GM21515 (cell line): Measurements from ENCODE around the gene C5orf47.
"Not testable (repeated sequence)": the region's sequence is repeated elsewhere in the genome, so short reads cannot be mapped to it uniquely, and the experiment has no call there.

Source experiments
- ATAC-seq: cut with Tn5 transposase; IDR thresholded peaks from one replicate; pipeline ENCODE4 v1.9.1; 2021; ENCODE audit not compliant: unreplicated experiment

Gene C5orf47

DNA sequence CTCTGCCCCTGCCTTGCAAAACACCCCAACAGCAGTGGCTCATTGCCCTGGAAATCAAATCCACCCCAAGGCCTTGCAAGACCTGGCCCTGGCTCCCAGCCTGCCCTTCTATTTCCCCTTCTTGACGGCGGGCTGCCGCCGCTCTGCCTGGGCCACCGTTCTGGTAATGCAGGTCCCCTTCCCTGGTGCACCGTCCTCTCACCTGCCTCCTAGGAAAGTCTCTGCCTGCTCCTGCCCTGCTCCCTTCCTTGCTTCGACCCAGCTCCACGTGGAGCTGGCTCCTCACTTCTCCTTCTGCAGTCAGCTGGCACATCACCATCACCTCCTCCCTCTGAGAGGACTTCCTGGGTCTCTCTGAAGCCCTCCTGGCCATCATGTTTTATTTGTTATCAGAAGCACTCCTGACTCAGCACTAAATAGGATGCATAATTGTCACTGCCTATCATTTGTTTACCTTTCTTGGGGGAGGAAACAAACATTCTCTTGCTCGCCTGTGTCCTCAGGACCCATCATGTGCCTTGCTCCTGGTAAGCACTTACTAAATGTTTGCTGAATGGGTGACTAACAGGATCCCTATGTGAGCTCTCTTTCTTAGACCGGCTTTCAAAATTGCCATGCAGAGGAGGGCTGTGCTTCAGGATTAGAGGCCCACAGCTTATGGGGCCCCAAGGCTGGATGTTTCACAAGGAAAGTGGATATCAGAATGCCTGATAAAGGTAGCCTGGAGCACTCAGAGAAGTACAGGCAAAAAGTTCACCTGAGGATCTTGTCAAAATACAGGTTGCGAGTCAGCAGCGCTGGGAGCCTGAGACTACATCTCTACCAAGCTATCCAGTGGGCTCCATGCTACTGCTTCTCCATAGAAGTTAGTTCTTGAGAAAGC lies 19.6 kb upstream of the C5orf47 start:
- ATAC-seq, result no peak

DNA sequence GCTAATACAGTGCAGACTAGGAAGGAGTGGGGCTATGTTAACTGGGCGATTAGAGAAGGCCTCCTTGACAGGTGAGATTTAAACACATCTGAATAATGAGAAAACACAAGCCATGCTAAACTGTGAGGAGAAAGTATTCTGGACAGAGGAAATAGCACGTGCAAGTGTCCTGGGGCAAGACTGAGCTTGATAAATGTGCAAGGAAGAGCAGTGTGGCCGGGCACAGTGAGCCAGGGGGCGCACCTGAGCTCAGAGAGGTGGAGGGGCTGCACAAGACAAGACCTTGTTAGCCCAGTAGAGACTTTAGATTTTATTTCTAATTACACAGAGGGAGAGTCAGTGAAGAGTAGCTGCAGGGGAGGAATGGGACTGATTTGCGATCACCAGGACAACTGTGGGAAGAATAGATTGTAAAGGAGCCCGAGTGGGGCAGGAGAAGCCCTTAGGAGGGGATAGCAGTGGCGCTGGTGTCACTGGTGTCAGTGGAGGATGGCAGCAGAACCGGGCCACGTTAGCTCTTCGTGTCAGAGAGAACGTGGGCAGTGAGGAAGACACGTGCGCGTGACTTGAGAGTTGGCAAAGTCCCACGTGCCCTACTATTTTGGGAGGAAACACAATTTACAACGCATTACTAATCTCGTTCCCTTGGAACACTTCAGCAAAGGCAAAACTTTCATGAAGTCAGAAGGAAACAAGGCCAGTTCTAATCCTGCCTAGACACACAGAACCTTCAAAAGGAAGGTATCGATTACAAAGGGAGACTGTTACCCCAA lies 17.9 kb upstream of the C5orf47 start:
- ATAC-seq, result no peak

DNA sequence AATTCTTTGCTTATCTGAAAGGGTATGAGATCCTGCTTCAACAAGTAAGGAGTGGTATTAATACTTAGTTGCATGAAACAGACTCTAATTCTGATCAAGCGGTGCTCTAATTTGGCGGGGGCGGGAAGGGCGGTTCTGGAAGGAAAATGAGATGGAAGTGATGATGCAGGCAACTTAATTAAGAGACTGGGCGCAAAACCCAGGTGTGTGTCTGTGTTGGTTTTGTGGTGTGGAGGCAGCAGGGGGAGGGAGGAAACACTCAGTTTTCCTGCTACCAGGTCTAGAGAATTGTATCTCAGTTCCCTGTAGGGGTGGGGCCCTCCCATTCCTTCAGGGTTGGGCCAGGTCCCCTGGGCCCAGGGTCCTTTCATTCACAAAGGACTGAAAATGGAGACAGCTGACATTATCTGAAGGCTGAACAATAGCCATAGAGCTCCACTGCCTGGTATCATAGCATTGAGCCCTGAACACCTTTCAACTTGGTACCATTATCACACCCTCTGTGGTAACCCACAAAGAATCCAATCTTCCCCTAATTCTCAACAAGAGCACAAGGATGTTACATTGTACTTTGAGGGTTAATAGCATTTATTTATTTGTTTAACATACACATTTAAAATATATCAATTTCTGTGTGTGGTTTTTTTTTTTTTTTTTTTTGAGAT lies 17.2 kb upstream of the C5orf47 start:
- no peak for ATAC-seq

DNA sequence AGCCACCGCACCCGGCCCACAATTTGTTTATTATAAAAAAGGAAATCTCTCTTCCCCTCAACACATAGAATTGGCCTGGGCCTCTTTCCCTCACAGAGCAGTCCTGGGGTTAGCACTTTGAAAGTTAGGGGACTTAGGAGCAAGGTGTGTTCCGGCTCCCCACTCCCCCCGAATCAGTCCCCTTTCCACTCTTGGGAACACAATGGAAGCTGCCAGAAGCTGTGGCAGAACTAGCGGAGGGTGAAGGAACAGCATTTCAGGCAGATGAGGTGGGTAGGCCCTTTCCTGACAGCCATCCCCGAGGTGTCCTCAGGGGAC lies 16.4 kb upstream of the C5orf47 start:
- ATAC-seq, result no peak

DNA sequence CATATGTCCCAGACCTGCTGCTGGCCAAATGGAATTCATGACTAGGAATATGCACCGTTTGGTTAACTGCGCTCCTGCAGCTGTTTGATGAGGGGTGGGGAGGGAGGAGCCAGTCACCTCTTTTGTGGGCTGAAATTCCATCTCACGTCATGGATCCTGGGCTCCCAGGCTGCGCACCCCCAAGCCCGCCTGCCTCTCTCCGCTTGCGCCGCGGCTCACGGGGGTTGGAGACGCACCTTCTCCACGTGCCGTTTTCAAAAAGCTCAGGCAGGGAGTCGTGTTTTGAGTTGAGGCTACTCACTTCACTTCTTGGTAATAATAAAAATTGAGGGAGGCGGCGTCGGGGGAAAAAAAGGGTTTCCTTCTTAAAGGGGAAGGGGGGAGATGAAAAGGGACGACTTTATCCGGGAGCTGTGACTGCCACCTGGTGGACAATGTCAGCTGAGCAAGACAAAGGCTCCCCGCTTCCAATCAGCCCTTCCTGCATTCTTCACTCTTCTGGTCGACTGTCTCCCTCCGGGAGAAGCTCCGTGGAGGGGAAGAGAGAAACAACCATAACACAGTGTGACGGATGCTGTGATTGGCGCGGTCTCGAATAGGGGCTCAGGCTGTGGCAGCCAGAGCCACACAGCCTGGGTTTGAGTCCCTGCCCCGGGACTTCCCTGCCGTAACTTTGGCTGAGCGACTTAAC lies 15.9 kb upstream of the C5orf47 start:
- ATAC-seq, result peak; percentile 82

DNA sequence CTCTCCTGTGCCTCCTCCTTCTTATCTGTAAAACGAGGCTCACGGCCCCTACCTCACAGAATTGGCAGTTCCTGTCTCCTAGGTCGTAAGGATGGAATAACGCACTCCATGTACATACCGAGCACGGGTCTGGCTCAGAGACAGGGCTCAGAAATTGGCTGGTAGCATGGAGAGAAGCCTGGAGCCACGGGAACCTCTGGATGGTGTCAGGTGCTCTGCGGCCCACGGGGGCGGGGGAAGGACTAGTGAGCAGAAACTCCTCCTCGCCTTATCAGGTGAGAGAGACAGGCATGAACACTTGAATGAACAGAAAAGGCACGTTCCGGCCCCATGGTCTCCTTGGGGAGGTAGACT lies 15.4 kb upstream of the C5orf47 start:
- ATAC-seq, result peak; percentile 22

DNA sequence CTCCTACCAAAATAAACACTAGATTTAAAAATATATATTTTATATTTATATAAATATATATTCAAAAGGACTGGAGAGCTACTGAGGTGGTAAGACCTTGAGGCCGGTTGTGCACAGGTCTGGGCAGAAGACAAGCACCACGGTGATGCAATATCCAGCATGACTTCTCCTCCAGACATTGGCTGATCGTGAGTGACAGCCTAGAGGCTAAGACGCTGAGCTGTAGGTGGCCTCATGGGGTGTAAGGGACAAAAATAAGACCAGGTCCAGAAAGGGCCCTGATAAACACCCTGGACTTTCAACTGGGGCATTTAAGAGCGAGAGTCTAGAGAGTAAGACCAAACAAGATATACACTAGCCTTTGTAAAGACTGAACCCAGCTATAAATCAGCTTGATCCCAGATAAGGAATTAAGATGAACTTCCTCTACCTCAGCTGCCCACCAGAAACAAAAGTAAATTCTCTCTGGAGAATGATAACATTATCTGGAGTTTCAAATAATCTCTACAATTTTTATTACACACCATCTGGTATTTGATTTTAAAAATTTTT lies 14.2 kb upstream of the C5orf47 start:
- no peak for ATAC-seq

DNA sequence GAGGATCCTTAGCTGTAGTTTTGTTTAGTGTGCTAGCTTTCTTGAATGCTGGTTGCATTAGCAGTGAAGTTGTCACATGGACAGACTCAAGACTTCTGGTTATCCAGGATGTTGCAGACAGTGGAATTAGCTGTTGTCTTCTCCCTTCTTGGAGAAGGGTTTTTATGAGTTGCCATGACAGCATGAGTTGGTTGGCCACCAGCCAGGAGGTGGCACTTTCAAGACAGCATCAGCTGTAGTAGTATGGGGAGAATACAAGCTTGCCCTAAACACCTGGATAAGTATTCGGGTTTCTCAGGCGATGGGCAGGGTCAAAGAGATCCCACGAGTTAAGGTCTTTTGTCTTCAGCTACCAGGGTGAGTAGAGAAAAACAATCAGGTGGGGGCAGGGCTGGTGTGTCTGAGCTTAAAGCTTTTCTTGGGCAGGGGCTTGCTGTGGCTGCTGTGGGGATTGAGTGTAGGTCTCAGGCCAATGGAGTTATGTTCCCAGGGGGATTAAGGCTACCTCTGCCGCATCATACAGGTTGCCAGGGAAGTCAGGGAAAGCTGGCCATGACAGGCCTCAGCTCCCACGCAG lies 7.7 kb upstream of the C5orf47 start:
- no peak for ATAC-seq

DNA sequence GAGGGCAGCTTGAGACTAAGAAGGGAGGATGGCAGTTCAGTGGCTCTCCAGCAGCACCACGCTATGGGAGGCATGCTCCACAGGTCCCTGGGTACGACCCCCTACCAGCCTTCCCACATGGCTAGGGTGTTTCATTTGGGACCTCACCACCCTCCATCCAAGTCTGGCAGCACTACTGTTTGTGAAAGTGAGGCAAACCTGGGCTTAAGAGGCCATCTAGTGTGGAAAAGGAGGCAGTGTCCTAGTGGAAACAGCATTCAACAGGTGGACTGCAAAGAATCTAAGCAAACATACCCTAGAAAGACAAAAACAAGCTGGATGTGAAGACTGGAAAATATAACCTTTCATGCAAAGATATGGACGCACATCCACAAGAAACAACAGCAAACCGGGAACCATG lies 4.8 kb upstream of the C5orf47 start:
- no peak for ATAC-seq

DNA sequence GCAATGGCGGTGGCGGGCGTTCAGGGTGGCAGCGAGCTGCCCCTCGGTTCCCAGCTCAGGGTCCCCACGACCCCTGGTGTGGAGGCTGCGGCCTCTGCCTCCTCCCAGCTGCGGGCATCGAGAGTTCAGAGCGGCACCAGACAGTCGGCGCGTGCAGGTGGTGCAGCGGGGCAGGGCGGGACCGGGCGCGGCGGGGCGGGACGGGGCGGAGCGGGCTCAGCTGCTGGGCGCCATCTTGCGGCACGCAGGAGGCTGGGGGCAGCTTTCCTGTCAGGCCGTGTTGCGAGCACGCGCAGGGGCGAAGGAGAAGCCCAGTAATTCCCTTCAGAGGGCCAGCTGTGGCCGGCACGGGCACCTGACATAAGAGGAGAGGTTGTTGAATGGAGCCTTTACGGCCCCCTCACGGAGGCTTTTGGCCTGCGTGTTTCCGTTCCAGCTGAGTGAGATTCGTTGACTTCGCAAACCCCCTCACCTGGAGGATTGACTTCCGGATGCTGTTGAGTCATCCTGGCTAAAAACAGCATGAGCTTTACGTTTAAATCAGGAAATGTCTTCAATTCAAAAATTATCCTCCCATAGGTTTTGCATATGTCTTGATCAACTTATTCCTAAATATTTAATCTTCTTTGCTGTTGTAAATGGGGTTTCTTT lies 587 bp downstream of the C5orf47 start:
- no peak for ATAC-seq

DNA sequence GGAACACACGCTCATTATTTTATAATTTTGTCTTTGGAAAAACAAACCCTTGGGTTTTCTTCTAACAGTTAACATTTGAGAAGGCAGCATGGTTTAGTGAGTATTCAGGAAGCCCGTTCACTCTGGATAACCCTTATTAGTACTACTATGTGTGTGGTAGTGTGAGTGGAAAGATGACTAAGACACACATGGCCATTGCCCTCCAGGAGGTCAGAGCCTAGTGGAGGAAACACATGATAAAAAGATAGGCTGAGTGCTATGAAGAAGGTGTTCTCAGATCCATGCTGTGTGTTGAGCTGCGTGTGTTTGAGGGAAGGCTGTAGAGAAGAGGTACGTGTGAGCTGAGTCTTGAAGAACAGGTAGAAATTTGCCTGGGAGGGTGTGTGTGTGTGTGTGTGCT lies 8.4 kb downstream of the C5orf47 start:
- ATAC-seq, result no peak

DNA sequence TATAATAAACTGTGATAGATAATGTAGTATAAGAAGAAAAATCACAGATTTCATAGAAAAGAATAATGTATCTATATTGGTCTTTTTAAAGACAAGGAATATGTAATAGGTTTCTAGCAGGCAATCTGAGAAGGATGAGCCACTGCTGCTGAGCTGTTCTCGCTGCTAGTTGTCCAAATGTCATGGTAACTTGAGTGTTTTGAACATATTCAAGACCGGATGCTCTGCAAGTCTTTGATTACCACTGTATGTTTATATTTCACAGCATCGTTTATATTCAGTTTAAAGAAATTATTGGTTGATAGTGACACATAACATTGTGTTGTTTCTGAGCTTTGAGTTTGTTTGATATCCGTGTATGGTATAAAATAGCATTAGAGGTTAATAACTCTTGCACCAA lies 9.6 kb downstream of the C5orf47 start:
- no peak for ATAC-seq

DNA sequence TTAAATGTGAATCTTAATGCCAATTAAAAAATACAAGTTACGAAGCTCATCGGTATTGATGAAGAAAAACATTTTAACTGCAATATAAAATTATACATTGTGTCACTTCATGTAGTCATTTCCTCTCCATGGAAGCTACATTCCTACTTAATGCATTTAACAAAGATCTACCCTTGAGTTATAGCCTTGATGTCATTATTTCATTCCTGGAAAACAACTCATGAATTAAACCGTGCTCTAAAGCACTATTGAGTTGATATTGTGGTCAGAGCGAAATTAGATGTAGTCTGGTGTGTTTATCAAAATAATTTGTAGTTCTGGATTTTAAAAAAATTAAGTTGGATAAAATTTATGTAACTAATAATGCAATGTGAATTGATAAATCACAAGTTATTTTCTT lies 11.1 kb downstream of the C5orf47 start:
- ATAC-seq, result no peak

DNA sequence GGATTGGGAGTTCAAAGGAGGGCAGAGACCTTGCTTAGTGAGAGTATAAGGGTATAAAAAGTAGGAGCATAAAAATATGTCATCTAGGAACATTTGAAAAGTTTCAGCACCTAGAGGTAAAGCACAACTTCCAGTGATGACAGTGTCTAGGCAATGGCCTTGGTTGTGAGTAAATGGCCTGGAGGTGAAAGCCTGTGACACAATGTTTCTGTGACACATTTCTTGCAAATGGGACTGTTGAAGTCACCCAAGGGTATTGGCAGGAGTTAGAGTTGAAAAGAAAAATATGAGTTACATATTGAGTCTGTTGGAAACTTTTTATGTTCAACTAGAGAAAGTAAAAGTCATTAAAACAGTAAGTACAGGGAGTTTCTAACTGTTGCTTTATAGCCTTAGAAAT lies 14.8 kb downstream of the C5orf47 start:
- no peak for ATAC-seq

DNA sequence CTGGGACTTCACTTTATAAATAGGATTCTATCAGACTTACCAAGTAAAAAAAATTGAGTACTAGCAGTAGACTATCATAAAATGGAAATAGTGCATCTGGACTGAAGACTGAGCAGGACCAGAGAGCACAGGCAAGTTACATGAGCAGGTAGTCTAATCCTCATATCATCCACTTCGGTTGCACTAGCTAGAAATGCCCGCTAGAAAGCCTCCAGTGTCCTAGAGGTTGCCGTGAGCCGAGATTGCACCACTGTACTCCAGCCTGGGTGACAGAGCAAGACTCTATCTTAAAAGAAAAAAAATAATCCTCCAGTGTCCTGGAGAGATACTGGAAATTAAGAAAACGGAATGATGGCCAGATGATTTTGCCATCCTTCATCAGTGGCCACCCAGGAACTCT lies 20.0 kb downstream of the C5orf47 start:
- ATAC-seq, result no peak

DNA sequence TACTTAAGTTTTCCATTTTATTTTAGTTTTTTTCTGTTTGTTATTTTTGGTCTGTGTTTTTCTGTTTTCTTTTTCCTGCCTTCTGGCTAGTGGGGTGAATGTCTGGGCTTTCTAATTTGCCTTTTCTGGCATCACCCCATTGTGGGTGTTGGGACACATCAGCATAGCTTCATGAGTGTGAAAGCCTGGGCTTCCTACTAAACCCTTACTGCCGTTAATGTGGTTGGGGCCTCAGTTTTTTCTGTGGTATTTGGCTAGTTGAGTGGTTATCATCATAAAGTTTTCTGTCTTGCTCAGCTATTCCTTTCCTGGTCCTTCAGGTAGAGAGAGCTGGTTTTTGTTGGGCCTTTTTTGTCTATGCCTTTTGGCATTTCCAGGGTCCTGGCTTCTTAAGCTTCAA lies 21.4 kb downstream of the C5orf47 start:
- ATAC-seq, result no peak

DNA sequence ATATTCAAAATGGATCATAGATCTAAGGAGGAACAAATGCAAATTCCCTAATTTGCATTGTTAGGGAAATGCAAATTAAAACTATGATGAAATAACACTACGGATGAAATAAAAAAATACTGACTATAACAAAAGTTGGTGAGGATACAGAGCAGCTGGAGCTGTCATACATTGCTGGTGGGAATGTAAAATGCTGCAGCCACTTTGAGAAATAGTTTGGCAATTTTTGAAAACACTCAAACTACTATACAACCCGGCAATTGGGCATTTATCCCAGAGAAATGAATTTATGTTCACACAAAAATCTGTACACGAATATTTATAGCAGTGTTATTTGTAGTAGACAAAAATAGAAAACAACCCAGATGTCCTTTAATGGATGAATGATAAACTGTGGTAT lies 22.5 kb downstream of the C5orf47 start:
- ATAC-seq, result no peak

DNA sequence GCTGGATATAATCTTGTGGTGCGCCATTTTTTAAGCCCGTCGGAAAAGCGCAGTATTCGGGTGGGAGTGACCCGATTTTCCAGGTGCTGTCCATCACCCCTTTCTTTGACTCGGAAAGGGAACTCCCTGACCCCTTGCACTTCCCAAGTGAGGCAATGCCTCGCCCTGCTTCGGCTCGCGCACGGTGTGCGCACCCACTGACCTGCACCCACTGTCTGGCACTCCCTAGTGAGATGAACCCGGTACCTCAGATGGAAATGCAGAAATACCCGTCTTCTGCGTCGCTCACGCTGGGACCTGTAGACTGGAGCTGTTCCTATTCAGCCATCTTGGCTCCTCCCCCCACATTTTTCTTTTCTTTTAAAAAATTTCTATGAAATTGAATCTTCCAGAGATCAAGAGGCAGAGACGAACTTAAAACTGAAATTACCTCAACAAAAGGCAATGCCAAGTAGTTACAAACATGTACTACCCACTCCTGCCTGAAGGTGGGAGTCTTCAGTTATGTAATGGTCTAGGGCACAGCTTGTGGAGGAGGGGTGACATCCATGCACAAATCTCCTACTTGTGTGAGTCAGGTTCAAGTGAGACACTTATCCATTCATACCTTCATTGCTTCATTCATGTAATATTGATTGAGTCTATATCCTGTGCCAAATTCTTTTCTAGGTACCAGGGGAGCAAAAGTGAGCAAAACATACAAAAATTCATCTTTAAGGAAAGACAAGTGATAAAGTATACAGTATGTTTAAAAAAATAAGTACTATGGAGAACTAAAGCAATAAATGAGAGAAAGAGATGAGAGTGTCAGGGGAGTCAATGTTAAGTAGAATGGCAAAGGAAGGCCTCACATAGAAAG lies 31.3 kb downstream of the C5orf47 start:
- ATAC-seq, result not testable (repeated sequence)

DNA sequence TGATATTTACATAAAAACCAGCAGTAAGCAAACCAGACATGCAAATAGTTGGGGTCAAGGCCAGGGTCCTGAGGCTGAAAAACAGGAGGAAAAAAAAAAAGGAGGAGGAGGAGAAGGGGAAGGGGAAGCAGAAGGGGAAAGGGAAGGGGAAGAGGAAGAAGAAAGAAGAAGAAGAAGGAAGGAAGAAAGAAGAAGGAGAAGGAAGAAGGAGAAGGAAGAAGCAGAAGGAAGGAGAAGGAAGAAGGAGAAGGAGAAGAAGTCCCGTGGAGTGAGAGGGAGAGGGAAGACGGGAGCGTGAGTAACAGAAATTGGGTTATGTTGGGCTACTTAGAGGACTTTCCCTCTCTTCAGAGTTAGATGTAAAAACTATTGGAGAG lies 31.9 kb downstream of the C5orf47 start:
- ATAC-seq, result no peak
